Fibroblast of villous mesenchyme (primary cell): ENCODE measurements around the gene SERPINA1. TPM values are rescaled to one million over a fixed set of nuclear protein-coding genes. Genes with fewer than 3 reads are reported as not detected.

Source experiments
- DNase-seq: peaks from one replicate; pipeline ENCODE4 v3.0.0-alpha.2; 2010; ENCODE audit warnings: low read depth
- H3K4me3 ChIP-seq: 2 replicates; pipeline ENCODE4 v1.5.1; 2011; ENCODE audit warnings: low read depth, mild to moderate bottlenecking, low read length
- CTCF ChIP-seq: IDR thresholded peaks from 2 replicates; pipeline ENCODE4 v1.5.1; 2012; ENCODE audit warnings: low read depth, mild to moderate bottlenecking, low read length; ENCODE audit not compliant: insufficient read depth
- total RNA-seq: library from RNA; depleted of rRNA; stranded (reverse); fragments of >200 nt; gene quantifications from 2 replicates; pipeline ENCODE4 v1.2.3, GENCODE V29; 2012

SERPINA1 gene
- total RNA-seq, 1 donor: not detected

- TF ChIP-seq CTCF: no peak
- no peak overlapping the region for H3K4me3 ChIP-seq
- no peak for DNase-seq
Observed at GRCh38 chr14:94368956-94369355, 19.4 kb downstream of the SERPINA1 start.

- no peak for TF ChIP-seq CTCF
- no peak overlapping the region for H3K4me3 ChIP-seq
- DNase-seq: no peak
Observed at GRCh38 chr14:94368243-94368590, 20.2 kb downstream of the SERPINA1 start.

- no peak overlapping the region for H3K4me3 ChIP-seq
- TF ChIP-seq CTCF: no peak
- DNase-seq: no peak
Observed at GRCh38 chr14:94367347-94368242, 20.8 kb downstream of the SERPINA1 start.

GRCh38 chr14:94366146-94366915 lies 22.1 kb downstream of the SERPINA1 start, which contains the start of gene SERPINA2:
SERPINA2 (minus strand) TSS chr14:94366698.
- no peak for DNase-seq
- TF ChIP-seq CTCF: no peak
- H3K4me3 ChIP-seq: no peak within 1 kb of the TSS

GRCh38 chr14:94365624-94366023 lies 22.8 kb downstream of the SERPINA1 start:
- DNase-seq: no peak
- no peak for TF ChIP-seq CTCF

GRCh38 chr14:94364964-94365363 lies 23.4 kb downstream of the SERPINA1 start:
- no peak for TF ChIP-seq CTCF
- no peak overlapping the region for H3K4me3 ChIP-seq
- no peak for DNase-seq

More at GRCh38 chr14:94365624-94366023, 22.8 kb downstream of the SERPINA1 start:
- H3K4me3 ChIP-seq: no peak overlapping the region
